Neutrophil (primary cell): ENCODE results near the gene BAD.

ENCODE experiments used
- H3K27ac ChIP-seq: fragments of 200-600 bp; sonication (generic); 2 replicates; pipeline ENCODE4 v1.5.1; 2016; ENCODE audit warnings: mild to moderate bottlenecking, moderate library complexity
- H3K27me3 ChIP-seq: fragments of 200-600 bp; sonication (generic); 2 replicates; pipeline ENCODE4 v1.6.0; 2016; ENCODE audit warnings: mild to moderate bottlenecking
- H3K36me3 ChIP-seq: fragments of 200-600 bp; sonication (generic); 2 replicates; pipeline ENCODE4 v1.5.1; 2017
- H3K4me1 ChIP-seq, 2 experiments: fragments of 200-600 bp in 1 of 2; sonication (generic) in 1 of 2; 1 replicate in 1 of 2; 2 replicates in 1 of 2; pipeline versions ENCODE4 v1.5.1 to v1.6.1; 2013 to 2016; ENCODE audit warnings: low read depth in 1 of 2, low read length in 1 of 2, mild to moderate bottlenecking in 1 of 2, moderate library complexity in 1 of 2; ENCODE audit not compliant: control insufficient read depth in 1 of 2, insufficient read depth in 1 of 2
- H3K4me3 ChIP-seq, 2 experiments: fragments of 200-600 bp in 1 of 2; sonication (generic) in 1 of 2; 1 replicate in 1 of 2; 2 replicates in 1 of 2; pipeline ENCODE4 v1.5.1; 2013 to 2016; ENCODE audit warnings: low read depth in 1 of 2, low read length in 1 of 2, mild to moderate bottlenecking in 1 of 2, moderate library complexity in 1 of 2
- H3K9me3 ChIP-seq: fragments of 200-600 bp; sonication (generic); 2 replicates; pipeline ENCODE4 v1.5.1; 2016
- TF ChIP-seq, protein P1 (sequence below): fragments of 200-600 bp; sonication (generic); IDR thresholded peaks from 2 replicates; pipeline ENCODE4 v1.5.1; 2016; ENCODE audit warnings: antibody characterized with exemption

The BAD gene

GRCh38 chr11:64305075-64305690, 20.7 kb upstream of the BAD start, which contains the start of gene ESRRA:
TSS of gene ESRRA (plus strand) at chr11:64305524. CDS start at chr11:64307180, 1,656 bp downstream.
- peaks cover 13% of the 10 kb centered on the region for H3K36me3 ChIP-seq
- H3K4me1 ChIP-seq, result peaks cover 38 to 45% of the 10 kb centered on the region in 2 experiments
- peak within 1 kb of the TSS; percentile 99 for H3K27ac ChIP-seq
- H3K27me3 ChIP-seq, result peaks cover 26% of the 10 kb centered on the region
- H3K4me3 ChIP-seq, result peak within 1 kb of the TSS; percentile 77 to 91
- no peaks in the 10 kb centered on the region for H3K9me3 ChIP-seq
- TF ChIP-seq, protein P1, sequence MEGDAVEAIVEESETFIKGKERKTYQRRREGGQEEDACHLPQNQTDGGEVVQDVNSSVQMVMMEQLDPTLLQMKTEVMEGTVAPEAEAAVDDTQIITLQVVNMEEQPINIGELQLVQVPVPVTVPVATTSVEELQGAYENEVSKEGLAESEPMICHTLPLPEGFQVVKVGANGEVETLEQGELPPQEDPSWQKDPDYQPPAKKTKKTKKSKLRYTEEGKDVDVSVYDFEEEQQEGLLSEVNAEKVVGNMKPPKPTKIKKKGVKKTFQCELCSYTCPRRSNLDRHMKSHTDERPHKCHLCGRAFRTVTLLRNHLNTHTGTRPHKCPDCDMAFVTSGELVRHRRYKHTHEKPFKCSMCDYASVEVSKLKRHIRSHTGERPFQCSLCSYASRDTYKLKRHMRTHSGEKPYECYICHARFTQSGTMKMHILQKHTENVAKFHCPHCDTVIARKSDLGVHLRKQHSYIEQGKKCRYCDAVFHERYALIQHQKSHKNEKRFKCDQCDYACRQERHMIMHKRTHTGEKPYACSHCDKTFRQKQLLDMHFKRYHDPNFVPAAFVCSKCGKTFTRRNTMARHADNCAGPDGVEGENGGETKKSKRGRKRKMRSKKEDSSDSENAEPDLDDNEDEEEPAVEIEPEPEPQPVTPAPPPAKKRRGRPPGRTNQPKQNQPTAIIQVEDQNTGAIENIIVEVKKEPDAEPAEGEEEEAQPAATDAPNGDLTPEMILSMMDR, result peak; percentile 39

DNA sequence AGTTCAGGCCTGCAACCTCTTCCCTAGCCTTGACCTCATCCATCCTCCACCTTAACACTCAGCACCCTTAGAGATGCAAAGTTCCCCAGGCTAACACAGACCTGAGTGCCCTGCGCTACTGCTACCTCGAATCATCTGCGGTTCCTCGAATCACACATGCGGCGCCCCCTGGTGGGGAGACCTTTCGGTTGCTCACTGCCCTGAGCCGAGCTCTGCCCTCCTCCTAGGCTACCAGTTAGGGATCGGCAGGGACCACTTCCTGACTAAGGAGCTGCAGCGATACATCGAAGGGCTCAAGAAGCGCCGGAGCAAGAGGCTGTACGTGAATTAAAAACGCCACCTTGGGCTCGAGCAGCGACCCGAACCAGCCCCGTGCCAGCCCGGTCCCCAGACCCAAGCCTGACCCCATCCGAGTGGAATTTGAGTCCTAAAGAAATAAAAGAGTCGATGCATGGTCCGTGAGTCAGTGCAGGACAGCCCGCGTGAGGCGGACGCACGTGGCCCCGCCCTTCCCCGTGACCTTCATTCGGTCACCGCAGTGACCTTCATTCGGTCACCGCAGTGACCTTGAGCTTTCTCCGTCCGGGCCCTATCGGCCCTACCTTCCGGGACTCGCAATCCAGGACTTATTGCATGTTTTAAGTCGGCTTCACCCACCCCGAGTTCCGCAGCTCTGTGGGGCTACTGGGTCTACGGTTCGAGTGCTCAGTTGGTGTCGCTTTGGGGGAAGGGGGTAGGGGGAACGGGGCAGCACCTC, 20.0 kb upstream of the BAD start:
- TF ChIP-seq, protein P1, result peak; percentile 78
- Histone ChIP-seq H3K4me1 (peaks cover 45 to 52% of the 10 kb centered on the region in 2 experiments), H3K9me3 (no peaks in the 10 kb centered on the region), H3K27ac (peak overlapping the region; percentile 99), H3K4me3 (peak overlapping the region; percentile 72 to 77), H3K27me3 (peaks cover 33% of the 10 kb centered on the region), H3K36me3 (peaks cover 13% of the 10 kb centered on the region)

GRCh38 chr11:64304032-64304315, 19.5 kb upstream of the BAD start:
- H3K9me3 ChIP-seq, result no peaks in the 10 kb centered on the region
- H3K27ac ChIP-seq, result peak overlapping the region; percentile 99
- TF ChIP-seq, protein P1, result no peak
- peaks cover 46 to 57% of the 10 kb centered on the region in 2 experiments for H3K4me1 ChIP-seq
- H3K36me3 ChIP-seq, result peaks cover 13% of the 10 kb centered on the region
- H3K4me3 ChIP-seq, result peak overlapping the region; percentile 72 to 77
- peaks cover 38% of the 10 kb centered on the region for H3K27me3 ChIP-seq

DNA sequence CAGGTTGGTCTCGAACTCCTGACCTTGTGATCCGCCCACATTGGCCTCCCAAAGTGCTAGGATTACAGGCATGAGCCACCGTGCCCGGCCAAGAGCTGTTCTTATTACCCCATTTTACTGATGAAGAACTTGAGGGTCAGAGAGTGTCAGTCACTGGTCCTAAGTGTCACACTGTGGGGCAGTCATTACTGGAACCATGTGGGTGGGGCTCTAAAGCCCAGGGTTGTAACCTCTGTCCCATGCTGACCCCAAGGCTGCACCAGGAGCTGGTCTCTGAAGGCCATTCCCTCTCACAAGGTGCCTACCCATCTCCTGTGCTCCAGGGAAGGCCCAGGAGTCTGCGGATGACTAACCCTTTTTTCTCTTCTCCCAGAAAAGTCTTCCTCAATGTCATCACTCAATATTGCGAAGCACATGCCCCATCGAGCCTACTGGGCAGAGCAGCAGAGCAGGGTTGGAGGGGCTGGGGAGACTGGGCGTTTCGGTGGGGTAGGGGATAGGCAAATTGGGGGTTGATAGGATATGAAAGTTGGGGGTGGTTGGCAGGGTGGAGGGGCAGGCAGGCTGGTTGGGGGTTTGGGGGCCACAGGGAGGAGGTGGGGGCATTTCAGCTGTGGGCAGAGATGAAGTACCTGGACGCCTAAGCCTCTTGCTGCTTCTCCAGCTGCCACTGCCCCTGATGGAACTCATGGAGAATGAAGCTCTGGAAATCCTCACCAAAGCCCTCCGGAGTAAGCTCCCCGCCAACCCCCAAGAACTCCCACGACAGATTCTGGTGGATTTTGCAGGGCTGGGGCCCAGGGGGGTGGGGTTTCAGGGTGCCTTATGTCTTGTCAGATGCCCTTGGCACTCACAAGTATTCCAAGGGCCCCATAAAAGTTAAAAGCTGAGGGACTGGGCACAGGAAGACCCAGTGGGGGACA, 18.9 kb upstream of the BAD start:
- TF ChIP-seq, protein P1, result no peak
- H3K27ac ChIP-seq, result peak overlapping the region; percentile 99
- H3K4me3 ChIP-seq, result peak overlapping the region in 1 of 2 experiments; percentile 72
- peaks cover 46 to 58% of the 10 kb centered on the region in 2 experiments for H3K4me1 ChIP-seq
- H3K27me3 ChIP-seq, result peaks cover 44% of the 10 kb centered on the region
- peaks cover 13% of the 10 kb centered on the region for H3K36me3 ChIP-seq
- no peaks in the 10 kb centered on the region for H3K9me3 ChIP-seq

- peaks cover 30 to 40% of the 10 kb centered on the region in 2 experiments for H3K4me1 ChIP-seq
- TF ChIP-seq, protein P1, result no peak
- no peaks in the 10 kb centered on the region for H3K9me3 ChIP-seq
- H3K27me3 ChIP-seq, result peaks cover 78% of the 10 kb centered on the region
- peak within 1 kb of the TSS; percentile 53 to 54 for H3K4me3 ChIP-seq
- H3K27ac ChIP-seq, result peak within 1 kb of the TSS; percentile 54
- no peaks in the 10 kb centered on the region for H3K36me3 ChIP-seq
Measured at GRCh38 chr11:64299847-64300648, 15.6 kb upstream of the BAD start, which contains the start of gene CATSPERZ. TSS of gene CATSPERZ (plus strand) at chr11:64300358. CDS start at chr11:64300411, 53 bp downstream.
